Upper lobe of right lung (tissue), 1 donor: ENCODE data around the gene ANO2. TPM values are rescaled to one million over a fixed set of nuclear protein-coding genes. Genes with fewer than 3 reads are reported as not detected.
"Not testable (repeated sequence)": the region's sequence is repeated elsewhere in the genome, so short reads cannot be mapped to it uniquely, and the experiment has no call there.

Experiments used
- ATAC-seq: fragments of 200-7000 bp; cut with Tn5 transposase; one replicate; pipeline ENCODE4 v1.9.1; 2020; ENCODE audit warnings: mild to moderate bottlenecking, moderate library complexity
- DNase-seq: peaks from one replicate; pipeline ENCODE4 v3.0.0-alpha.2; 2020
- H3K27ac ChIP-seq: fragments of 200-600 bp; one replicate; pipeline ENCODE4 v1.8.0; 2022
- H3K27me3 ChIP-seq: fragments of 200-600 bp; one replicate; pipeline ENCODE4 v1.8.0; 2022; ENCODE audit warnings: mild to moderate bottlenecking
- H3K36me3 ChIP-seq: fragments of 200-600 bp; one replicate; pipeline ENCODE4 v1.8.0; 2022
- H3K4me1 ChIP-seq: fragments of 200-600 bp; one replicate; pipeline ENCODE4 v1.8.0; 2022
- H3K4me3 ChIP-seq: fragments of 200-600 bp; one replicate; pipeline ENCODE4 v1.8.0; 2022; ENCODE audit warnings: mild to moderate bottlenecking
- H3K9me3 ChIP-seq: fragments of 200-600 bp; one replicate; pipeline ENCODE4 v1.8.0; 2022
- intact Hi-C: fragments of 100-400 bp; cut with DNase I; formaldehyde crosslinking; loops from one replicate; pipeline ENCODE4 v1.11.0; 2022
- total RNA-seq: library from RNA; stranded (reverse); fragmentation: NEBNext Ultra II Directional; extraction: Animal tissue kit (Norgen Biotek cat#: 25700); gene quantifications from one replicate; pipeline ENCODE4 v1.2.1, GENCODE V29; 2021
- TF ChIP-seq, protein P1 (sequence below): fragments of 200-600 bp; IDR thresholded peaks from one replicate; pipeline ENCODE4 v1.8.0; 2022; ENCODE audit warnings: antibody characterized with exemption
- donor health status: DM: no; HTN: yes; CAD: no; lungs with severe emphysema.

The ANO2 gene
- total RNA-seq, 1 donor from 2014 or later, result 36.8 TPM

DNA sequence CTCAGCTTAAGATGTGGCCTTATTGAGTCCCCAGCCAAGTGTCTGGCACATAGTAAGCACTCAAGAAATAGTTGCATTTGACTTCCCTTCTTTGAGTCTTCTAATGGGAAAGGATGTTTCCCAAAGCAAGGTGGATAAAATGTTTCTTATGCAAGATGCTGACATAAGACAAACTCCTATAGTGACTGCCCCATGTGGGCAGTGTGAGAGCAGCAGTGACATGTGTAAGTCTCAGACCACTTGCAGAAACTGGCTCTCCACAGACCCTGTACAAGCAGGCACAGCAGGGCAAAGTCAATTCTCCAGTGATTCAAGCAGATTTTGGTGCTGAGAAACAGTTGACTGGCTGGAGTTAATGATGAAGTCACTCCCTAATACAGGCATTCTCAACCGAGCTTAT, 255.3 kb downstream of the ANO2 start:
- no peak overlapping the region for H3K4me3 ChIP-seq
- no peak for ATAC-seq
- intact Hi-C loops, result no loop called here

DNA sequence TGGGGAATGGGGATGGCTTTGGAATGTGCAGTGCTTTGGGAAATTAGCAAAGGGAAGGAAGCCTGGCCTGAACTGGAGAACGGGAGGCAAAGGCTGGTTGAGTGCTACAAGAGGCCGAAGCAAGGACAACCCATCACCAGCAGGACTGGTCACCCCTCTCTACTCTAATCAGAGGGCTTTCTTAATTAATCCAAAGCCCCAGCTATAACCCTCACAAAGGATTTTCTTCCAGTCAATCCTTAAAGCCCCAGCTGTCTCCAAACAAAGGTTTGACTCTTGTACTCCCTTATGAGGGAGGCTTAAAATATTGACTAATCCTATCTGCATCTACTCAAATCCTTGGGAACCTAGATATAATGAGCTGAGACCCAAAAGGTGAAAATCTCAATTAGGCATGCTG, 256.8 kb downstream of the ANO2 start:
- Histone ChIP-seq H3K27ac (no peak overlapping the region), H3K4me3 (no peak overlapping the region), H3K36me3 (no peaks in the 10 kb centered on the region), H3K27me3 (no peaks in the 10 kb centered on the region), H3K4me1 (no peaks in the 10 kb centered on the region), H3K9me3 (no peaks in the 10 kb centered on the region)
- TF ChIP-seq, protein P1, sequence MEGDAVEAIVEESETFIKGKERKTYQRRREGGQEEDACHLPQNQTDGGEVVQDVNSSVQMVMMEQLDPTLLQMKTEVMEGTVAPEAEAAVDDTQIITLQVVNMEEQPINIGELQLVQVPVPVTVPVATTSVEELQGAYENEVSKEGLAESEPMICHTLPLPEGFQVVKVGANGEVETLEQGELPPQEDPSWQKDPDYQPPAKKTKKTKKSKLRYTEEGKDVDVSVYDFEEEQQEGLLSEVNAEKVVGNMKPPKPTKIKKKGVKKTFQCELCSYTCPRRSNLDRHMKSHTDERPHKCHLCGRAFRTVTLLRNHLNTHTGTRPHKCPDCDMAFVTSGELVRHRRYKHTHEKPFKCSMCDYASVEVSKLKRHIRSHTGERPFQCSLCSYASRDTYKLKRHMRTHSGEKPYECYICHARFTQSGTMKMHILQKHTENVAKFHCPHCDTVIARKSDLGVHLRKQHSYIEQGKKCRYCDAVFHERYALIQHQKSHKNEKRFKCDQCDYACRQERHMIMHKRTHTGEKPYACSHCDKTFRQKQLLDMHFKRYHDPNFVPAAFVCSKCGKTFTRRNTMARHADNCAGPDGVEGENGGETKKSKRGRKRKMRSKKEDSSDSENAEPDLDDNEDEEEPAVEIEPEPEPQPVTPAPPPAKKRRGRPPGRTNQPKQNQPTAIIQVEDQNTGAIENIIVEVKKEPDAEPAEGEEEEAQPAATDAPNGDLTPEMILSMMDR, result no peak
- no peak for DNase-seq
- ATAC-seq, result no peak
- intact Hi-C loops, result no loop called here

More for the DNA sequence above, 255.3 kb downstream of the ANO2 start:
- DNase-seq, result no peak
- TF ChIP-seq, protein P1, result no peak
- Histone ChIP-seq H3K27ac (no peak overlapping the region), H3K4me1 (peaks cover 3% of the 10 kb centered on the region), H3K9me3 (no peaks in the 10 kb centered on the region), H3K36me3 (no peaks in the 10 kb centered on the region), H3K27me3 (no peaks in the 10 kb centered on the region)

DNA sequence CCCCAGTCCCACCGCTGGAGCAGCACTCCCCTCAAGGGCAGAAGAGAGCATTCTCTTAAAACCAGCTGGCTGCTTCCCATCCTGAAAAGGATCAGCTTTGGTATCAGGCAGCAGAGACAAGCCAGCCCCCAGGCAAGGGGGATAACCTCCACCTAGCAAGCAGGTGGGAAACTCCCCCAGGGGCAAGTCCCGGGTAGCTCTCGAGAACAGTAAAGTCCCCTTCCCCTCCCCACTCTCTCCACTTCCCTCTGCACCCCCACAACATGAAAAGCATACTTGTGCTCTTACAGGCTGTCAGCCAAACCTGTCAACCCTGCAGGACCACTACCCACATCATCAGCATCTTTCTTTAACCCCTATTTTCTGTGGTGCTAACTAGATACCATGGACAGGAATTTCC, 259.1 kb downstream of the ANO2 start:
- Histone ChIP-seq H3K4me1 (no peaks in the 10 kb centered on the region), H3K36me3 (no peaks in the 10 kb centered on the region), H3K27me3 (no peaks in the 10 kb centered on the region), H3K9me3 (no peaks in the 10 kb centered on the region), H3K4me3 (no peak overlapping the region), H3K27ac (no peak overlapping the region)
- TF ChIP-seq, protein P1, result no peak
- intact Hi-C loops, result no loop called here
- no peak for ATAC-seq
- DNase-seq, result no peak

DNA sequence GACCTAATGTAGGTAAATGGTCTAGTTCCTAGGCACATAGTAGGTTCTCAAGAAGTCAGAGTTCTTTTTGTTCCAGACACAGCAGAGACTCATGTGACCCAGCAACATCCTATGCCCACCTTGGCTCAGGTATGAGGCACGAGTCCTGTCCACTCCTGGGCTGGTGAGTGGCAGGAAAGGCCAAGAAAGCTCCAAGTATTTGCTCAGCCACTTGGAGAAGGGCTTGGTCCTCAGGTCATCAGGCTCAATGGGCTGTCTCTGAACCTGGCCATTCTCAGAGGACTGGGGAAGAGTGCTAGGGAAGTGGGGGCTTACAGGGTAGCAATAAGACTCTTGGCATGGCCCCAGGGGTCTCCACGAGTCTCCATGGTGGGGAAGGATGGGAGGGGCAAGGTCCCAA, 260.1 kb downstream of the ANO2 start:
- DNase-seq, result no peak
- H3K36me3 ChIP-seq, result no peaks in the 10 kb centered on the region

DNA sequence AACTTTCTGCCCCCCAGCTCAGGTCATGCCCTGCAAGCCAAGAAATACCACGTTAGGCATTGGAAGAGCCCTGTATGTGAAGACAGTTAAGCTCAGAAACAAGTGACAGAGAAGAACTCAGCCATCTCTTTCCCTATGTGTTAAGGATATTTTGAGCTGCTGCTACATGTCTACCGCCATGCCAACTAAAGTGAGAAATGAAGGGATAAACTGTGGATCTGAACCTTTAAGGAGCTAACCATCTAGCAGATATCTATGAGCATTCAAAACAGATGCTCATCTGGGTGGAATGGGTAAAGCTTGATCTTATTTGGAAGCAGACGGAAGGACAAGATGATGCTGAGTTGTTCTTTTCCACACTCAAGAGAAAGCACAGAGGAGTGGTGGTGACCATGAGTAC, 262.5 kb downstream of the ANO2 start:
- no peaks in the 10 kb centered on the region for H3K27me3 ChIP-seq
- no peak overlapping the region for H3K27ac ChIP-seq
- no peaks in the 10 kb centered on the region for H3K4me1 ChIP-seq
- no peaks in the 10 kb centered on the region for H3K36me3 ChIP-seq
- intact Hi-C loops, result no loop called here
- ATAC-seq (no peak), DNase-seq (no peak)
- H3K4me3 ChIP-seq, result no peak overlapping the region
- TF ChIP-seq, protein P1, result no peak
- no peaks in the 10 kb centered on the region for H3K9me3 ChIP-seq

More for the DNA sequence above, 260.1 kb downstream of the ANO2 start:
- Histone ChIP-seq H3K27me3 (no peaks in the 10 kb centered on the region), H3K4me1 (no peaks in the 10 kb centered on the region), H3K9me3 (no peaks in the 10 kb centered on the region), H3K27ac (no peak overlapping the region), H3K4me3 (no peak overlapping the region)
- TF ChIP-seq, protein P1, result no peak
- intact Hi-C loops, result no loop called here
- ATAC-seq, result peak; percentile 63

DNA sequence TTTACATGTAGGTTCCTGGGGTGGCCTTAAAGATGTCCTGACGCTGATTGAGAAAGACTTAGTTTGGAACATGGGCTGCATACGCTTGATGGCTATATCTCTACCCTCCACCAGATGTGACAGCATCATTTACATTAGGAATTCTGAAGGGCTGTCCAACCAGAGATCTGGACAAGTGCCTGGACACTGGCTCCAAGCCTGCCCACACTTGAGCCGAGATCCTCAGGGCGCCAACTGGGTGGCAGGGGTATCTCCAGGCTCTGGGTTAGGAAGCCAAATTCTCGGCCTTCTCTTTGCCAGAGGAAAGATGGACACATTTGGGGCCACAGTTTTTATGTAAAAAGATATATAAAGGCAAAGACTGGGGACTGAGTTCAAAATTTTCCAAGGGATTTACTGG, 266.9 kb downstream of the ANO2 start:
- Histone ChIP-seq H3K9me3 (no peaks in the 10 kb centered on the region), H3K4me1 (no peaks in the 10 kb centered on the region), H3K36me3 (no peaks in the 10 kb centered on the region), H3K27me3 (peaks cover 5% of the 10 kb centered on the region), H3K4me3 (no peak overlapping the region), H3K27ac (no peak overlapping the region)
- no peak for DNase-seq
- intact Hi-C loops, result no loop called here
- no peak for ATAC-seq
- TF ChIP-seq, protein P1, result no peak

DNA sequence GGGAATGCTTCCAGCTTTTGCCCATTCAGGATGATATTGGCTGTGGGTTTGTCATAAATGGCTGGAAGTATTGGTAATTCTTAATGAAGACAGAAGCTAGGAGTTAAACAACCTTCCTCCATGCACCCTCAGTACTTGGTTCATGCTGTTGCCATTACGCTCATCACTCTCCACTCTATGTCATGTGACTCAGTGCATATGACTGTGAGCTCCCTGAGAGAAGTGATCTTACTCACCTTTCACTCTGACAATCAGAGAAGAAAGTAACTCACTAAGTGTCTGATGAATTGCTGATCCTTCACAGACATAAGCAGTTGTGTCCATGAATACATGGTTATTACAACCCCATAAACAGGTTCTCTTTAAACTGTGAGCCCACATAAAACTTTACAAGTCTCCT, 275.4 kb downstream of the ANO2 start:
- H3K27ac ChIP-seq, intact Hi-C loops, DNase-seq, H3K27me3 ChIP-seq, H3K4me1 ChIP-seq, H3K36me3 ChIP-seq, H3K9me3 ChIP-seq, H3K4me3 ChIP-seq, ATAC-seq: not testable (repeated sequence)
